PC-9 (cell line): ENCODE data around the gene KDELR1. TPM values are rescaled to one million over a fixed set of nuclear protein-coding genes. Genes with fewer than 3 reads are reported as not detected.

Source experiments
- BruUV-seq: library from RNA; stranded (reverse); fragments of 400-500 nt; replicated peaks from 2 replicates; lab custom pipeline; 2021; lab: Mats Ljungman, UMichigan
- CTCF ChIA-PET: fragments of 300-600 bp; sonication (Branson Sonifier 250); formaldehyde crosslinking; loops from one replicate; lab custom pipeline; 2022; ENCODE audit warnings: antibody characterized with exemption; lab: Charles Lee
- POLR2A ChIA-PET: fragments of 300-600 bp; sonication (Branson Sonifier 250); formaldehyde crosslinking; loops from one replicate; lab custom pipeline; 2022; ENCODE audit warnings: antibody characterized with exemption; ENCODE audit not compliant: unreplicated experiment; lab: Charles Lee
- DNase-seq, 2 experiments: peaks; one replicate each; pipeline versions ENCODE4 v3.0.0 to v3.0.0-alpha.2; 2015 to 2022; ENCODE audit warnings: mixed read lengths in 1 of 2
- H2AFZ ChIP-seq: fragments of 200-600 bp; sonication (generic); 2 replicates; pipeline ENCODE4 v1.8.1; 2017; ENCODE audit warnings: antibody characterized with exemption
- H3F3A ChIP-seq: fragments of 200-600 bp; sonication (generic); 2 replicates; pipeline ENCODE4 v1.8.1; 2017; ENCODE audit warnings: antibody characterized with exemption, mild to moderate bottlenecking, low read depth; ENCODE audit not compliant: insufficient read depth
- H3K27ac ChIP-seq: fragments of 200-600 bp; sonication (generic); 2 replicates; pipeline ENCODE4 v1.6.1; 2016; ENCODE audit warnings: mixed run types
- H3K27me3 ChIP-seq: fragments of 200-600 bp; sonication (generic); 2 replicates; pipeline ENCODE4 v1.6.1; 2016; ENCODE audit warnings: low read depth, mixed run types; ENCODE audit not compliant: insufficient read depth
- H3K36me3 ChIP-seq: fragments of 200-600 bp; sonication (generic); 2 replicates; pipeline ENCODE4 v1.6.1; 2016; ENCODE audit warnings: low read depth, mixed run types
- H3K4me1 ChIP-seq: fragments of 200-600 bp; sonication (generic); replicated peaks from 2 replicates; pipeline ENCODE4 v1.6.1; 2016; ENCODE audit warnings: mixed run types; ENCODE audit not compliant: insufficient read depth
- H3K4me2 ChIP-seq: fragments of 200-600 bp; sonication (generic); 2 replicates; pipeline ENCODE4 v1.6.1; 2017; ENCODE audit warnings: mixed run types
- H3K4me3 ChIP-seq: fragments of 200-600 bp; sonication (generic); 2 replicates; pipeline ENCODE4 v1.6.1; 2016; ENCODE audit warnings: mixed run types
- H3K79me2 ChIP-seq: fragments of 200-600 bp; sonication (generic); 2 replicates; pipeline ENCODE4 v1.6.1; 2017; ENCODE audit warnings: low read depth, mixed run types
- H3K9me2 ChIP-seq: fragments of 200-600 bp; sonication (generic); 2 replicates; pipeline ENCODE4 v1.8.1; 2017; ENCODE audit warnings: mild to moderate bottlenecking; ENCODE audit not compliant: insufficient read depth
- H3K9me3 ChIP-seq: fragments of 200-600 bp; sonication (generic); 2 replicates; pipeline ENCODE4 v1.8.1; 2016; ENCODE audit warnings: low read depth; ENCODE audit not compliant: insufficient read depth
- H4K20me1 ChIP-seq: fragments of 200-600 bp; sonication (generic); 2 replicates; pipeline ENCODE4 v1.8.1; 2017; ENCODE audit not compliant: insufficient read depth
- CTCF ChIP-seq: fragments of 200-600 bp; sonication (generic); conservative IDR thresholded peaks from 2 replicates; pipeline ENCODE4 v1.6.1; 2017; ENCODE audit warnings: mixed run types, antibody characterized with exemption, mild to moderate bottlenecking, moderate library complexity
- EZH2 ChIP-seq: fragments of 200-600 bp; sonication (generic); IDR thresholded peaks from 2 replicates; pipeline ENCODE4 v1.8.0; 2017; ENCODE audit warnings: antibody characterized with exemption, low read depth
- intact Hi-C: fragments of 100-400 bp; cut with micrococcal nuclease; formaldehyde crosslinking; loops from one replicate; pipeline ENCODE4 v1.10.0; 2022; ENCODE audit not compliant: unreplicated experiment
- total RNA-seq: library from RNA; stranded (reverse); gene quantifications from 2 replicates; pipeline ENCODE4 v1.2.3, GENCODE V29; 2021

Gene KDELR1
- total RNA-seq, 1 experiment from 2014 or later, result 261 TPM

GRCh38 chr19:48396016-48396823 lies 4.9 kb upstream of the KDELR1 start:
- no TSS peak for BruUV-seq
- POLR2A ChIA-PET, result no interaction called here
- intact Hi-C loops, result loop anchor here (5.0 kb wide), 1 partner anchor 71 kb away; the partner anchor contains the start of gene CYTH2
- no peak overlapping the region for H3K4me3 ChIP-seq
- H3K4me2 ChIP-seq, result peak overlapping the region; percentile 98; the same call in 1 of the 2 replicates
- no peak overlapping the region for H3K27ac ChIP-seq
- H4K20me1 ChIP-seq, result peaks cover 14% of the 10 kb centered on the region
- peaks cover 57% of the 10 kb centered on the region for H3F3A ChIP-seq
- no peak for TF ChIP-seq EZH2
- no peak for TF ChIP-seq CTCF
- H3K9me3 ChIP-seq, result no peaks in the 10 kb centered on the region
- peaks cover 11% of the 10 kb centered on the region for H3K27me3 ChIP-seq
- no peaks in the 10 kb centered on the region for H3K36me3 ChIP-seq
- H2AFZ ChIP-seq, result no peak overlapping the region
- CTCF ChIA-PET, result no interaction called here
- no peaks in the 10 kb centered on the region for H3K9me2 ChIP-seq
- H3K4me1 ChIP-seq, result peaks cover 22% of the 10 kb centered on the region
- H3K79me2 ChIP-seq, result peaks cover 32% of the 10 kb centered on the region
- DNase-seq, result no peak

- Histone ChIP-seq H3K36me3 (no peaks in the 10 kb centered on the region), H3K9me3 (no peaks in the 10 kb centered on the region), H2AFZ (no peak overlapping the region), H3K27ac (no peak overlapping the region), H3K4me1 (peaks cover 20% of the 10 kb centered on the region), H3K4me2 (no peak overlapping the region), H4K20me1 (peaks cover 7% of the 10 kb centered on the region), H3K4me3 (no peak overlapping the region), H3K9me2 (no peaks in the 10 kb centered on the region), H3K27me3 (peaks cover 11% of the 10 kb centered on the region), H3K79me2 (peaks cover 32% of the 10 kb centered on the region), H3F3A (peaks cover 50% of the 10 kb centered on the region)
- TF ChIP-seq EZH2 (no peak), CTCF (no peak)
- CTCF ChIA-PET, result interaction anchor here (0.6 kb wide), 1 partner anchor 63 kb away, joined by 9 read pairs; no protein-coding TSS in a partner anchor
- DNase-seq, result no peak
- POLR2A ChIA-PET, result no interaction called here
- intact Hi-C loops, result loop anchor here (5.0 kb wide), 1 partner anchor 72 kb away; the partner anchor contains the start of gene CYTH2
- no TSS peak for BruUV-seq
Measured at GRCh38 chr19:48395499-48395898, 4.1 kb upstream of the KDELR1 start.

GRCh38 chr19:48395170-48395455 lies 3.8 kb upstream of the KDELR1 start:
- no peak for TF ChIP-seq EZH2
- TF ChIP-seq CTCF, result no peak
- peaks cover 16% of the 10 kb centered on the region for H3K4me1 ChIP-seq
- H3K4me2 ChIP-seq, result no peak overlapping the region
- H3K36me3 ChIP-seq, result no peaks in the 10 kb centered on the region
- H3K27me3 ChIP-seq, result peaks cover 11% of the 10 kb centered on the region
- ChIA-PET POLR2A (no interaction called here), CTCF (interaction anchor here (0.6 kb wide), 1 partner anchor 63 kb away, joined by 9 read pairs; no protein-coding TSS in a partner anchor)
- no peak for DNase-seq
- no peak overlapping the region for H2AFZ ChIP-seq
- intact Hi-C loops, result loop anchor here (5.0 kb wide), 1 partner anchor 72 kb away; the partner anchor contains the start of gene CYTH2
- no peaks in the 10 kb centered on the region for H3K9me3 ChIP-seq
- peaks cover 46% of the 10 kb centered on the region for H3F3A ChIP-seq
- peaks cover 32% of the 10 kb centered on the region for H3K79me2 ChIP-seq
- H4K20me1 ChIP-seq, result peaks cover 3% of the 10 kb centered on the region
- no peak overlapping the region for H3K27ac ChIP-seq
- BruUV-seq, result no TSS peak
- no peaks in the 10 kb centered on the region for H3K9me2 ChIP-seq
- H3K4me3 ChIP-seq, result no peak overlapping the region
